B cell (primary cell): ENCODE measurements around the gene BICRAL. TPM values are rescaled to one million over a fixed set of nuclear protein-coding genes. Genes with fewer than 3 reads are reported as not detected.

ENCODE experiments used
- ATAC-seq: fragments of 200-7000 bp; cut with Tn5 transposase; one replicate; pipeline ENCODE4 v1.10.0; 2021; ENCODE audit warnings: low read depth, mild to moderate bottlenecking, moderate number of reproducible peaks, moderate library complexity
- CTCF ChIA-PET: fragments of 350-600 bp; sonication (Branson Sonifier 250); formaldehyde crosslinking; loops from one replicate; lab custom pipeline; 2021; ENCODE audit warnings: antibody characterized with exemption, inconsistent platforms; lab: Charles Lee
- POLR2A ChIA-PET: fragments of 350-600 bp; sonication (Branson Sonifier 250); formaldehyde crosslinking; loops from one replicate; lab custom pipeline; 2021; ENCODE audit warnings: antibody characterized with exemption; lab: Charles Lee
- DNase-seq: peaks from one replicate; pipeline ENCODE4 v3.0.0; 2013
- H2AFZ ChIP-seq: 2 replicates; pipeline ENCODE4 v1.6.1; 2012; ENCODE audit warnings: mild to moderate bottlenecking, low read depth, low read length; ENCODE audit not compliant: insufficient read depth, poor library complexity, severe bottlenecking
- H3K27ac ChIP-seq, 2 donors: 1 replicate in 1 of 2; 2 replicates in 1 of 2; pipeline ENCODE4 v1.5.1; 2012 to 2013; ENCODE audit warnings: low read length in 2 of 2, mild to moderate bottlenecking in 2 of 2, moderate library complexity in 1 of 2
- H3K27me3 ChIP-seq, 4 experiments: fragments of 200-600 bp in 1 of 4; sonication (generic) in 1 of 4; replicated peaks in 1 of 4; 1 replicate in 2 of 4; 2 replicates in 2 of 4; pipeline versions ENCODE4 v1.6.1 to v1.7.0; 2013 to 2016; ENCODE audit warnings: low read length in 3 of 4, mild to moderate bottlenecking in 2 of 4, mixed read lengths in 1 of 4, moderate library complexity in 1 of 4; ENCODE audit not compliant: insufficient read depth in 4 of 4, control insufficient read depth in 3 of 4; ENCODE audit errors: control extremely low read depth in 1 of 4
- H3K36me3 ChIP-seq, 2 experiments: replicated peaks in 1 of 2; 1 replicate in 1 of 2; 2 replicates in 1 of 2; pipeline versions ENCODE4 v1.6.1 to v1.7.1; 2013; ENCODE audit warnings: low read length in 1 of 2; ENCODE audit not compliant: insufficient read depth in 2 of 2, control insufficient read depth in 1 of 2; ENCODE audit errors: control extremely low read depth in 1 of 2, extremely low read depth in 1 of 2
- H3K4me1 ChIP-seq, 2 donors: fragments of 200-600 bp in 1 of 2; sonication (generic) in 1 of 2; 1 replicate in 1 of 2; 2 replicates in 1 of 2; pipeline versions ENCODE4 v1.5.1 to v1.6.1; 2013 to 2017; ENCODE audit warnings: low read length in 2 of 2; ENCODE audit not compliant: control insufficient read depth in 2 of 2, insufficient read depth in 2 of 2
- H3K4me2 ChIP-seq: replicated peaks from 2 replicates; pipeline ENCODE3; 2012; ENCODE audit warnings: mild to moderate bottlenecking, low read depth, low read length; ENCODE audit not compliant: poor library complexity, severe bottlenecking
- H3K4me3 ChIP-seq, 5 experiments: fragments of 200-600 bp in 1 of 5; sonication (generic) in 1 of 5; 1 replicate in 3 of 5; 2 replicates in 2 of 5; pipeline versions ENCODE4 v1.5.1 to v1.7.0; 2011 to 2016; ENCODE audit warnings: low read length in 4 of 5, mild to moderate bottlenecking in 4 of 5, low read depth in 2 of 5, control low read depth in 1 of 5, moderate library complexity in 1 of 5; ENCODE audit not compliant: insufficient read depth in 1 of 5; ENCODE audit errors: control extremely low read depth in 1 of 5, extremely low read depth in 1 of 5
- H3K79me2 ChIP-seq: fragments of 200-600 bp; sonication (generic); one replicate; pipeline ENCODE4 v1.6.0; 2016; ENCODE audit warnings: low read length; ENCODE audit not compliant: control insufficient read depth, insufficient read depth
- H3K9ac ChIP-seq: fragments of 200-600 bp; sonication (generic); 2 replicates; pipeline ENCODE4 v1.6.1; 2017; ENCODE audit warnings: mild to moderate bottlenecking, low read length, moderate library complexity
- H3K9me3 ChIP-seq, 3 donors: one replicate each; pipeline versions ENCODE4 v1.6.1 to v1.7.1; 2013; ENCODE audit warnings: low read length in 2 of 3; ENCODE audit not compliant: control insufficient read depth in 2 of 3, insufficient read depth in 1 of 3; ENCODE audit errors: control extremely low read depth in 1 of 3
- H4K20me1 ChIP-seq: 2 replicates; pipeline ENCODE4 v1.6.0; 2012; ENCODE audit warnings: mild to moderate bottlenecking, low read length; ENCODE audit not compliant: insufficient read depth, control insufficient read depth, poor library complexity, severe bottlenecking
- H3K27ac Mint-ChIP-seq: one replicate; pipeline ENCODE4 v1.8.0; 2021; ENCODE audit warnings: mixed read lengths
- H3K27me3 Mint-ChIP-seq: one replicate; pipeline ENCODE4 v1.8.0; 2021; ENCODE audit warnings: mixed read lengths
- H3K4me1 Mint-ChIP-seq: one replicate; pipeline ENCODE4 v1.8.0; 2021; ENCODE audit warnings: mixed read lengths
- H3K4me3 Mint-ChIP-seq: one replicate; pipeline ENCODE4 v1.8.0; 2021; ENCODE audit warnings: mixed read lengths
- H3K9me3 Mint-ChIP-seq: one replicate; pipeline ENCODE4 v1.8.0; 2022; ENCODE audit warnings: mixed read lengths; ENCODE audit not compliant: insufficient read depth
- EZH2 ChIP-seq: IDR thresholded peaks from 2 replicates; pipeline ENCODE4 v1.6.1; 2012; ENCODE audit warnings: borderline replicate concordance, low read depth, mild to moderate bottlenecking, moderate library complexity, low read length; ENCODE audit not compliant: insufficient read depth, poor library complexity, severe bottlenecking
- WGBS: methylation state at CpG from one replicate; pipeline ENCODE4 v1.1.5; 2013; ENCODE audit warnings: missing lambda C conversion rate; ENCODE audit not compliant: insufficient coverage; 5-methylcytosine and 5-hydroxymethylcytosine counted together
- intact Hi-C: fragments of 100-400 bp; cut with micrococcal nuclease; formaldehyde crosslinking; loops from one replicate; pipeline ENCODE4 v1.10.0; 2022
- polyA plus RNA-seq: library from polyadenylated mRNA; depleted of rRNA; stranded (reverse); fragments of >200 nt; gene quantifications from 2 replicates; pipeline ENCODE4 v1.2.3, GENCODE V29; 2012
- total RNA-seq, 2 donors: library from RNA; stranded (reverse); fragments of 120-200 nt in 1 of 2; gene quantifications; 1 replicate in 1 of 2; 2 replicates in 1 of 2; pipeline versions ENCODE4 v1.2.3 to v1.2.4, GENCODE V29; 2013 to 2022
- TF ChIP-seq, protein P1 (sequence below): fragments of 200-600 bp; IDR thresholded peaks from one replicate; pipeline ENCODE4 v1.8.0; 2022; ENCODE audit warnings: antibody characterized with exemption, mild to moderate bottlenecking

The BICRAL gene
- total and polyA plus RNA-seq, 2 donors (not counting 1 experiment from before 2014, with no cell fraction given): 17.5 to 34.1 TPM

DNA sequence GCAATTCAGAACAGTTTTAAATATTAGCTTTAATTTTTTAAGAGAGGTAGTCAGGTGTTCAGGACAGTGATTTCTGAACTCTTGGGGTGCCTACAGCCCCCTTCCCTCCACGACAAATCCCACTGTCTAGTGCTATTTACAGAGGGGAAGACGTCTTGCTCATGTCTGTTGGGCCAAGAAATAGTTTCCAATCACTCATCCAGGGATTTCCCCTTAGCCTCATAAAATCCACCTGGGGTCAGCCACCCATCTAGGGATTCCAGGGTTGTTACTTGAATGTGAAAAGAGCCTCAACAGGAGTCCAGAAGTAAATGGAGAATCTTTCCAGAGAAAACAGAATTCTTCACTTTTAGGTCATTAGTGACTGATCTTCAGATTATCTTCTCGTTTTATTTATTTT, 37.0 kb downstream of the BICRAL start:
- H3K36me3 ChIP-seq: peaks cover 1 to 14% of the 10 kb centered on the region in 2 experiments
- peak overlapping the region in 1 of 2 donors; percentile 27 for H3K27ac ChIP-seq
- ATAC-seq (no peak), DNase-seq (no peak)
- peaks cover 6 to 19% of the 10 kb centered on the region in 2 donors for H3K4me1 ChIP-seq
- Mint-ChIP-seq H3K4me1 (peaks cover 26% of the 10 kb centered on the region), H3K27ac (no peak overlapping the region), H3K4me3 (no peak overlapping the region), H3K27me3 (no peaks in the 10 kb centered on the region), H3K9me3 (no peaks in the 10 kb centered on the region)
- H3K9ac ChIP-seq: no peak overlapping the region
- TF ChIP-seq EZH2: no peak
- TF ChIP-seq, protein P1, sequence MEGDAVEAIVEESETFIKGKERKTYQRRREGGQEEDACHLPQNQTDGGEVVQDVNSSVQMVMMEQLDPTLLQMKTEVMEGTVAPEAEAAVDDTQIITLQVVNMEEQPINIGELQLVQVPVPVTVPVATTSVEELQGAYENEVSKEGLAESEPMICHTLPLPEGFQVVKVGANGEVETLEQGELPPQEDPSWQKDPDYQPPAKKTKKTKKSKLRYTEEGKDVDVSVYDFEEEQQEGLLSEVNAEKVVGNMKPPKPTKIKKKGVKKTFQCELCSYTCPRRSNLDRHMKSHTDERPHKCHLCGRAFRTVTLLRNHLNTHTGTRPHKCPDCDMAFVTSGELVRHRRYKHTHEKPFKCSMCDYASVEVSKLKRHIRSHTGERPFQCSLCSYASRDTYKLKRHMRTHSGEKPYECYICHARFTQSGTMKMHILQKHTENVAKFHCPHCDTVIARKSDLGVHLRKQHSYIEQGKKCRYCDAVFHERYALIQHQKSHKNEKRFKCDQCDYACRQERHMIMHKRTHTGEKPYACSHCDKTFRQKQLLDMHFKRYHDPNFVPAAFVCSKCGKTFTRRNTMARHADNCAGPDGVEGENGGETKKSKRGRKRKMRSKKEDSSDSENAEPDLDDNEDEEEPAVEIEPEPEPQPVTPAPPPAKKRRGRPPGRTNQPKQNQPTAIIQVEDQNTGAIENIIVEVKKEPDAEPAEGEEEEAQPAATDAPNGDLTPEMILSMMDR: no peak
- POLR2A ChIA-PET: no interaction called here
- no peaks in the 10 kb centered on the region for H3K27me3 ChIP-seq
- no peak overlapping the region for H2AFZ ChIP-seq
- H3K4me2 ChIP-seq: no peak overlapping the region
- H3K4me3 ChIP-seq: no peak overlapping the region
- no peaks in the 10 kb centered on the region for H4K20me1 ChIP-seq
- peaks cover 44% of the 10 kb centered on the region for H3K79me2 ChIP-seq
- CTCF ChIA-PET: interaction anchor here (1.5 to 1.9 kb wide), 2 partner anchors 9 to 93 kb away, joined by 4 to 6 read pairs; no protein-coding TSS in a partner anchor
- WGBS: no CpG with 5 or more reads among the region's 3 CpGs
- intact Hi-C loops: loop anchor here (5.0 kb wide), 1 partner anchor 42 kb away; no protein-coding TSS in a partner anchor
- no peaks in the 10 kb centered on the region for H3K9me3 ChIP-seq

DNA sequence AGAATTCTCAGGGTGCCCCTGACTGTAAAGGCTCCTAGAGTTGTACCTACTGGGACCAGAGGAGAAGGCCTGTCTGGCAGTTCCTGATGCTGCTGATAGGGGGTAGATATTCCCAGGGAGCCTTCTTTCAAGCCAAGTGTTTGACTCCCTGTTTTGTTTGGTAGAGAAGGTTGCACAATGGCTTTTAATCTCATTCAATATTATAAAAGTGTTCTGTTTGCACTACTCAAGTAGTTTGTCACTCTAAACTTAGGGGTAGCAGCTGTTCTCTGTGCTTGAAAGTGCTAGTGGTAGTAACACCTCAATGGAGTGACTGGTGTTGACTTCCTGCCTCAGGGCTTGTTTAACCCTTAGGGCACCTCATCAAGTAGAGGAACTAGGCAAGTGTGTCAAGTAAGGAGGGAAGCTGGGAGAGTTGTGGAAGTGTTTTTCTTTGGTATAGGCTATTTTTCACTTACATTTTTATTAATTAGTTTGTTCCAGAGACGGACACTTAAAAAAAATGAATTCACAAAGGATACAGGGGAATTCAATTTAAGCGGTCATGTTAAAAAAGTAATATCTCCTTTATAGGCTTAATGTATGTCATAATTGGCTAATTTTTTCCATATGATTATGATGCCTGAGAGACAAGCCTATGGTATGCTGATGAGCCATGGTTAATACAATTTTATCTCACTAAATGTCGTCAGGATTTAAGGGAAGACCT, 38.1 kb downstream of the BICRAL start:
- peak overlapping the region in 1 of 2 donors; percentile 55 for H3K27ac ChIP-seq
- peak overlapping the region; percentile 81 for H3K27ac Mint-ChIP-seq
- no peaks in the 10 kb centered on the region for H4K20me1 ChIP-seq
- H3K9me3 Mint-ChIP-seq: no peaks in the 10 kb centered on the region
- peak overlapping the region; percentile 26 for H2AFZ ChIP-seq
- peak; percentile 30 for DNase-seq
- H3K36me3 ChIP-seq: peaks cover 3 to 17% of the 10 kb centered on the region in 2 experiments
- H3K9me3 ChIP-seq: no peaks in the 10 kb centered on the region
- H3K4me3 Mint-ChIP-seq: no peak overlapping the region
- no peaks in the 10 kb centered on the region for H3K27me3 ChIP-seq
- TF ChIP-seq, protein P1: no peak
- TF ChIP-seq EZH2: no peak
- POLR2A ChIA-PET: interaction anchor here (0.7 kb wide), 2 partner anchors 30 to 74 kb away, joined by 3 to 4 read pairs; partner anchors contain the start of gene TBCC
- H3K27me3 Mint-ChIP-seq: no peaks in the 10 kb centered on the region
- CTCF ChIA-PET: interaction anchor here (0.6 to 1.5 kb wide), 2 partner anchors 10 to 369 kb away, joined by 3 to 4 read pairs; no protein-coding TSS in a partner anchor
- peak overlapping the region; percentile 32 for H3K4me2 ChIP-seq
- H3K4me1 Mint-ChIP-seq: peaks cover 26% of the 10 kb centered on the region
- no CpG with 5 or more reads among the region's 3 CpGs for WGBS
- intact Hi-C loops: loop anchor here (2.0 to 5.0 kb wide), 2 partner anchors 43 to 73 kb away; partner anchors contain the start of gene TBCC
- peaks cover 49% of the 10 kb centered on the region for H3K79me2 ChIP-seq
- peaks cover 6 to 19% of the 10 kb centered on the region in 2 donors for H3K4me1 ChIP-seq
- H3K9ac ChIP-seq: no peak overlapping the region
- no peak overlapping the region for H3K4me3 ChIP-seq
- ATAC-seq: peak; percentile 41
